Activated naive CD8-positive, alpha-beta T cell (primary cell): Measurements from ENCODE around the gene OXLD1.

Source experiments
- H3K27ac Mint-ChIP-seq: one replicate; pipeline ENCODE4 v1.8.0; 2021; ENCODE audit warnings: mixed read lengths
- H3K27me3 Mint-ChIP-seq: one replicate; pipeline ENCODE4 v1.8.0; 2021; ENCODE audit warnings: mixed read lengths
- H3K36me3 Mint-ChIP-seq: one replicate; pipeline ENCODE4 v1.8.0; 2021; ENCODE audit warnings: mixed read lengths
- H3K4me1 Mint-ChIP-seq: one replicate; pipeline ENCODE4 v1.8.0; 2021; ENCODE audit warnings: low read depth, mixed read lengths
- H3K4me3 Mint-ChIP-seq: one replicate; pipeline ENCODE4 v1.8.0; 2021; ENCODE audit warnings: mild to moderate bottlenecking, mixed read lengths
- H3K9me3 Mint-ChIP-seq: one replicate; pipeline ENCODE4 v1.8.0; 2021; ENCODE audit warnings: low read depth, mixed read lengths

OXLD1 gene

GRCh38 chr17:81652906-81653771 lies 13.3 kb downstream of the OXLD1 start:
- no peaks in the 10 kb centered on the region for H3K36me3 Mint-ChIP-seq
- H3K4me3 Mint-ChIP-seq: peak overlapping the region; percentile 79
- H3K27ac Mint-ChIP-seq: no peak overlapping the region
- peaks cover 8% of the 10 kb centered on the region for H3K27me3 Mint-ChIP-seq
- peaks cover 7% of the 10 kb centered on the region for H3K4me1 Mint-ChIP-seq
- H3K9me3 Mint-ChIP-seq: no peaks in the 10 kb centered on the region

- Mint-ChIP-seq H3K27ac (no peak overlapping the region), H3K4me1 (peaks cover 7% of the 10 kb centered on the region)
Measured at GRCh38 chr17:81651692-81652091, 14.7 kb downstream of the OXLD1 start.

GRCh38 chr17:81650951-81651350 lies 15.5 kb downstream of the OXLD1 start:
- Mint-ChIP-seq H3K4me3 (no peak overlapping the region), H3K36me3 (no peaks in the 10 kb centered on the region), H3K4me1 (peaks cover 7% of the 10 kb centered on the region), H3K27me3 (peaks cover 11% of the 10 kb centered on the region), H3K9me3 (no peaks in the 10 kb centered on the region), H3K27ac (no peak overlapping the region)

More at GRCh38 chr17:81651692-81652091, 14.7 kb downstream of the OXLD1 start:
- Mint-ChIP-seq H3K4me3 (peak overlapping the region; percentile 6), H3K27me3 (peaks cover 11% of the 10 kb centered on the region), H3K36me3 (no peaks in the 10 kb centered on the region), H3K9me3 (no peaks in the 10 kb centered on the region)

GRCh38 chr17:81648707-81649085 lies 17.7 kb downstream of the OXLD1 start:
- no peak overlapping the region for H3K27ac Mint-ChIP-seq
- H3K4me3 Mint-ChIP-seq: no peak overlapping the region
- H3K36me3 Mint-ChIP-seq: no peaks in the 10 kb centered on the region
- peaks cover 11% of the 10 kb centered on the region for H3K27me3 Mint-ChIP-seq
- no peaks in the 10 kb centered on the region for H3K9me3 Mint-ChIP-seq
- H3K4me1 Mint-ChIP-seq: peaks cover 7% of the 10 kb centered on the region

GRCh38 chr17:81648013-81648706 lies 18.2 kb downstream of the OXLD1 start:
- Mint-ChIP-seq H3K27me3 (peaks cover 11% of the 10 kb centered on the region), H3K4me1 (peaks cover 3% of the 10 kb centered on the region), H3K36me3 (no peaks in the 10 kb centered on the region)

GRCh38 chr17:81647640-81648012 lies 18.8 kb downstream of the OXLD1 start:
- H3K27ac Mint-ChIP-seq: no peak overlapping the region
- peaks cover 11% of the 10 kb centered on the region for H3K27me3 Mint-ChIP-seq
- H3K9me3 Mint-ChIP-seq: no peaks in the 10 kb centered on the region
- no peaks in the 10 kb centered on the region for H3K36me3 Mint-ChIP-seq
- peaks cover 3% of the 10 kb centered on the region for H3K4me1 Mint-ChIP-seq
- H3K4me3 Mint-ChIP-seq: no peak overlapping the region

More at GRCh38 chr17:81648013-81648706, 18.2 kb downstream of the OXLD1 start:
- H3K9me3 Mint-ChIP-seq: no peaks in the 10 kb centered on the region
- H3K4me3 Mint-ChIP-seq: no peak overlapping the region
- H3K27ac Mint-ChIP-seq: no peak overlapping the region

- no peak overlapping the region for H3K4me3 Mint-ChIP-seq
- H3K27ac Mint-ChIP-seq: no peak overlapping the region
- no peaks in the 10 kb centered on the region for H3K9me3 Mint-ChIP-seq
- H3K27me3 Mint-ChIP-seq: peaks cover 11% of the 10 kb centered on the region
- peaks cover 3% of the 10 kb centered on the region for H3K4me1 Mint-ChIP-seq
- no peaks in the 10 kb centered on the region for H3K36me3 Mint-ChIP-seq
Measured at GRCh38 chr17:81646869-81647600, 19.4 kb downstream of the OXLD1 start.

GRCh38 chr17:81644976-81645952 lies 21.1 kb downstream of the OXLD1 start:
- Mint-ChIP-seq H3K36me3 (no peaks in the 10 kb centered on the region), H3K27me3 (peaks cover 8% of the 10 kb centered on the region), H3K4me1 (no peaks in the 10 kb centered on the region), H3K27ac (no peak overlapping the region), H3K4me3 (no peak overlapping the region), H3K9me3 (no peaks in the 10 kb centered on the region)

- no peak overlapping the region for H3K4me3 Mint-ChIP-seq
- H3K36me3 Mint-ChIP-seq: no peaks in the 10 kb centered on the region
- no peak overlapping the region for H3K27ac Mint-ChIP-seq
- peaks cover 8% of the 10 kb centered on the region for H3K27me3 Mint-ChIP-seq
- H3K4me1 Mint-ChIP-seq: no peaks in the 10 kb centered on the region
- H3K9me3 Mint-ChIP-seq: no peaks in the 10 kb centered on the region
Measured at GRCh38 chr17:81644496-81644895, 21.9 kb downstream of the OXLD1 start.

- no peak overlapping the region for H3K27ac Mint-ChIP-seq
- H3K36me3 Mint-ChIP-seq: no peaks in the 10 kb centered on the region
- no peak overlapping the region for H3K4me3 Mint-ChIP-seq
- no peaks in the 10 kb centered on the region for H3K9me3 Mint-ChIP-seq
- H3K4me1 Mint-ChIP-seq: peaks cover 2% of the 10 kb centered on the region
- no peaks in the 10 kb centered on the region for H3K27me3 Mint-ChIP-seq
Measured at GRCh38 chr17:81641825-81642489, 24.4 kb downstream of the OXLD1 start.

GRCh38 chr17:81640011-81640410 lies 26.4 kb downstream of the OXLD1 start:
- no peak overlapping the region for H3K27ac Mint-ChIP-seq
- no peak overlapping the region for H3K4me3 Mint-ChIP-seq
- no peaks in the 10 kb centered on the region for H3K9me3 Mint-ChIP-seq
- peaks cover 14% of the 10 kb centered on the region for H3K4me1 Mint-ChIP-seq
- no peaks in the 10 kb centered on the region for H3K27me3 Mint-ChIP-seq
- no peaks in the 10 kb centered on the region for H3K36me3 Mint-ChIP-seq

GRCh38 chr17:81638683-81639082 lies 27.7 kb downstream of the OXLD1 start:
- Mint-ChIP-seq H3K4me3 (peak overlapping the region; percentile 13), H3K9me3 (no peaks in the 10 kb centered on the region), H3K27me3 (no peaks in the 10 kb centered on the region), H3K36me3 (no peaks in the 10 kb centered on the region), H3K4me1 (peaks cover 19% of the 10 kb centered on the region), H3K27ac (no peak overlapping the region)

- no peaks in the 10 kb centered on the region for H3K27me3 Mint-ChIP-seq
Measured at GRCh38 chr17:81636505-81637288, 29.7 kb downstream of the OXLD1 start, which contains the start of the genes NPLOC4 and TSPAN10. Gene NPLOC4, minus strand, starts transcription at chr17:81637112. Its CDS starts 182 bp downstream, at chr17:81636930. Gene TSPAN10, plus strand, starts transcription at chr17:81637196. Its CDS starts 5,217 bp downstream, at chr17:81642413.

More at GRCh38 chr17:81636505-81637288, 29.7 kb downstream of the OXLD1 start, which contains the start of the genes NPLOC4 and TSPAN10:
- H3K27ac Mint-ChIP-seq: peak within 1 kb of the TSS; percentile 94
- peaks cover 2% of the 10 kb centered on the region for H3K36me3 Mint-ChIP-seq
- H3K9me3 Mint-ChIP-seq: no peaks in the 10 kb centered on the region
- peaks cover 25% of the 10 kb centered on the region for H3K4me1 Mint-ChIP-seq
- peak within 1 kb of the TSS; percentile 98 for H3K4me3 Mint-ChIP-seq
